ENCODE results near the gene PRAMEF6.
"Not testable (repeated sequence)": the region's sequence is repeated elsewhere in the genome, so short reads cannot be mapped to it uniquely, and the experiment has no call there.

PRAMEF6 gene

DNA sequence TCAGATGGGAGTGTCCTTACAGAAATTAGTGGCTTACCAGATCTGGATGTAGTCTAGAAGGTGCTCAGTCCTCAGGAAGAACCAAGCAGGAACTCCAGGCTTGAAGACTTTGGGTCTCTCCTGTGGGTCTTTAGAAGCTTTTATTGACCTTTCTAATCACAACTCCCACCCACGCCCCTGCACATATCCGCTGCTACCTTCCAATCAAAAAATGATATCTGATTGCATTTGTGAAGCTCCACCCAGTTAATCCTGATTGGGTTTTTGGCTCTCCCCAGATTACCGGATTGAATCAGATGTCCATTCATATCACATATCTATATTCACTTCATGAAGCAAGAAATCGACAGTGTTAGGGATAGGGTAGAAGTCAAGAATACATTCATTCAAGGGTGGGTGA, at the start of gene PRAMEF6:
Gene PRAMEF6, minus strand, starts transcription at position 101 of the 400 bp plus-strand sequence. CDS start 5,062 bp downstream, outside the sequence.
- not testable (repeated sequence) for DNase-seq

DNA sequence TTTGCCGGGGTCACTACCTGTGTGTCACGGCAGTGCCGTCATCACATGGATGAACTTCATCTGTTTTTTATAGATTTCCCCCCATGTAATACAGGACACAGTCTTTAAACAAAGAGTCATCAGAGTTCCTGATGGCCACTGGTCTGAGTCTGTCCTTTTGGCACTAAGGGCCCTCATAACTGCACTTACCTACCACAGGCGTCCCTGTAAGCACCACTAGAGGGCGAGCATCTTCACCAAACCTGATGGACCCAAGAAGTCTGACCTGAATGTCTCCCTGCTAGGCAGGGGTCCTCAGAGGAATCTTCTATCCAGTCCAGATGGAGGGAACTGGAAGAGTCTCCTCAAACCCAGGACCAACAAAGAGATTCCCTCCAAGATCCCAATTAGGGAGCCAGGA, 23.0 kb downstream of the PRAMEF6 start:
- not testable (repeated sequence) for DNase-seq

DNA sequence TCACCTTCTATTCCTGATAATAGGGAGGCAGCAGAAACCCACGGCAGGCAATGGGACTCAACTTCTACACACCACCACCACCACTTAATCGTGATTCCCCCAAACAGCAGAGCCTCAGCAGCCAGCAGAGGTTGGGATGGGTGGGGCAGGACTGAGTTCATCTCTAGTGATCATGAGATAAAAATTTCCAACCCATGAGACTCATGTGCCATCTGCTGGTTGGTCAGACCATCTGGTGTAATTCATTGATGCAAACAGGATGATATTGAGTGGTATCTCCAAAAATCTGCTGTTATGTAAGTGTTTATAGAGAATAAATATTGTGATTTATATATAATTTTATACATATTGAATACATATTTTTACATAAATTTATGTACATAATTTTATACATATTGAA, 25.6 kb downstream of the PRAMEF6 start:
- DNase-seq: not testable (repeated sequence)

DNA sequence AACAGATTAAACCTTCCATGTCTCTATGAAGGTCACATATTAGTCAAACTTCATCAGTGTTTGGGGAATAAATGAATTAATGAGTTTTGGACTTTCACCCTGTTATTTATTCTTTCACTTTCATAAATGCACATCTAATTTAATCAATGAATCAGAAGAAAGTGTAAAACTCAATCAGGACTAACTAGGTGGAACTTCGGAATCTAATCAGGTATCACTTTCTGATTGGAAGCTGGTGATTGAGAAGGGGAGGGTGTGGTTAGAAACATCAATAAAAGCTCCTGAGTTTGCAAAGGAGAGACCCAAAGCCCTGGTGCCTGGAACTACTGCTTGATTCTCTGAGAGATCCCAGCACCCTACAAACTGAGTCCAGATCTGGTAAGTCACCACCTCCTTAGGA, 31.1 kb downstream of the PRAMEF6 start, which contains the start of gene PRAMEF7:
Gene PRAMEF7, plus strand, starts transcription at position 301 of the 400 bp plus-strand sequence. CDS start 1,083 bp downstream, outside the sequence.
- not testable (repeated sequence) for DNase-seq

DNA sequence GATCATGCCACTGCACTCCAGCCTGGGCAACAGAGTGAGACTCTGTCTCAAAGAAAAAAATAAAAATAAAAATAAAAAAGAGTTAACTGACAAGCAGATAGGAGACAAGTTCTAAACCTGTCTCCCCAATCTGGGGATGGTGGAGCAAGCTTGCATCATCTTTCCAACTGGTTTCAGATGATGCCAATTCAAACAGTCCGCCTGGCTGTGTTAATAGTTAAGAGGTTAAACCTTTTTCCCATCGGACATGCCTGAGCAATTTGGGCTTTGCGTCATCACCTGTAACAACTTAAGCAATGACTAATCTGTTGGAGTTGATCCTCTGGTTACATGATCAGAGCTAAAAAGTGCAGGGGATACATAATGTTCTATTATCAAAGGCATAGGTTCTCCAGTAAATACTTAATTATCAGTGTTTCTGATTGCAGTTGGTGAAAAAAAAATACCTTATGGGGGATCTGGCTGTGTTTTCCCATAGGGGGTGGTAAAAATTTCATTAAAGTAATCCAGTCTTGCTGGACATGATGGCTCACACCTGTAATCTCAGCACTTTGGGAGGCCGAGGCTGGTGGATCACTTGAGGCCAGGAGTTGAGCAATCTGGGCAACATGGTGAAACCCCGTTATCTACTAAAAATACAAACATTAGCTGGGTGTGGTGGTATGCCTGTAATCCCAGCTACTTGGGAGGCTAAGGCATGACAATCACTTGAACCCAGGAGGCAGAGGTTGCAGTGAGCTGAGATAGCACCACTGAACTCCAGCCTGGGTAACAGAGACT, 43.4 kb downstream of the PRAMEF6 start:
- DNase-seq: not testable (repeated sequence)

DNA sequence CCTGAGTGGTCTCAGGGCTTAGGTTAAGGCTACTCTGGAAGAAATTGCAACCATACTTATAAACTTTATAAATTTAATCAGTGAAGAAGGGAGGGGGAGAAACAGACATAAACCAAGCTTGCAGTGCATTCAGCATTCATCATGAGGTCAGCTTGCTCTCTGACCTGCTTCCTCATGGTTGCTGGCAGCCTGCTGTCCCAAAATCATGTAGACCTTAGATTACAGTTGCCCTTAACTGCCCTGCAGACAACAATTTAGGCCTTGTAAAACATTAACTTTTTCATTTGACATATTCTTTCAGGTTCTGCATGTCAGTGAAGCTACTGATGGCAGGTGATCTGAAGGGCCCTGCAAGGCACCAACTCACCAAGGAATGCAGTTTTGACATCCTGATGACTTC, 48.2 kb downstream of the PRAMEF6 start:
- DNase-seq: not testable (repeated sequence)

DNA sequence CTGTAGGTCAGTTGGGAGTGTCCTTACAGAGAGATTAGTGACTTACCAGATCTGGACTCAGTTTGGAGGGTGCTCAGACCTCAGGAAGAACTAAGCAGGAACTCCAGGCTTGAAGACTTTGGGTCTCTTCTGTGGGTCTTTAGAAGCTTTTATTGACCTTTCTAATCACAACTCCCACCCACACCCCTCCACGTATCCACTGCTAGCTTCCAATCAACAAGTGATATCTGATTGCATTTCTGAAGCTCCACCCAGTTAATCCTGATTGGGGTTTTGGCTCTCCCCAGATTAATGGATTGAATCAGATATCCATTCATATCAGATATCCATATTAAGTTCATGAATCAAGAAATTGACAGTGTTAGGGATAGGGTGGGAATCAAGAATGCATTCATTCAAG, 49.2 kb downstream of the PRAMEF6 start, which contains the start of gene PRAMEF10:
Gene PRAMEF10, minus strand, starts transcription at position 101 of the 400 bp plus-strand sequence. CDS start 2,423 bp downstream, outside the sequence.
- not testable (repeated sequence) for DNase-seq

Measured in NCI-H187 (cell line).